ENCODE results near the gene MAMDC2. TPM values are rescaled to one million over a fixed set of nuclear protein-coding genes. Genes with fewer than 3 reads are reported as not detected.

The MAMDC2 gene
- total and polyA plus RNA-seq, 2 donors (not counting 1 experiment from before 2014, with no cell fraction given): 14.4 to 23.0 TPM

GRCh38 chr9:70131296-70131695, 87.6 kb downstream of the MAMDC2 start:
- Histone ChIP-seq H3K4me1 (ENCODE audit: control insufficient read depth, extremely low read depth, insufficient read depth, low read length) (peaks cover 1% of the 10 kb centered on the region), H3K9me3 (ENCODE audit: control insufficient read depth, insufficient read depth, low read depth, low read length) (no peaks in the 10 kb centered on the region), H3K27ac (ENCODE audit: insufficient read depth, low read length) (no peak overlapping the region), H3K27me3 (ENCODE audit: control insufficient read depth, insufficient read depth, low read length) (no peaks in the 10 kb centered on the region), H3K4me3 (replicated peaks in 1 of 4; ENCODE audit: control extremely low read depth in 1 of 4, insufficient read depth in 1 of 4, low read depth in 3 of 4, low read length in 4 of 4) (no peak overlapping the region), H3K9ac (ENCODE audit: insufficient read depth, low read length) (no peak overlapping the region), H2AFZ (ENCODE audit: low read length) (no peak overlapping the region), H3K36me3 (ENCODE audit: control insufficient read depth, insufficient read depth, low read length) (no peaks in the 10 kb centered on the region), H4K20me1 (ENCODE audit: control insufficient read depth, extremely low read depth, insufficient read depth, low read length) (no peaks in the 10 kb centered on the region), H3K79me2 (ENCODE audit: control insufficient read depth, insufficient read depth, low read length) (no peaks in the 10 kb centered on the region), H3K4me2 (ENCODE audit: extremely low read depth, insufficient read depth, low read length) (no peak overlapping the region)
- no peak for TF ChIP-seq EZH2 (IDR thresholded peaks at IDR 0.05; ENCODE audit: low read length, missing control alignments)
- TF ChIP-seq, protein P1, sequence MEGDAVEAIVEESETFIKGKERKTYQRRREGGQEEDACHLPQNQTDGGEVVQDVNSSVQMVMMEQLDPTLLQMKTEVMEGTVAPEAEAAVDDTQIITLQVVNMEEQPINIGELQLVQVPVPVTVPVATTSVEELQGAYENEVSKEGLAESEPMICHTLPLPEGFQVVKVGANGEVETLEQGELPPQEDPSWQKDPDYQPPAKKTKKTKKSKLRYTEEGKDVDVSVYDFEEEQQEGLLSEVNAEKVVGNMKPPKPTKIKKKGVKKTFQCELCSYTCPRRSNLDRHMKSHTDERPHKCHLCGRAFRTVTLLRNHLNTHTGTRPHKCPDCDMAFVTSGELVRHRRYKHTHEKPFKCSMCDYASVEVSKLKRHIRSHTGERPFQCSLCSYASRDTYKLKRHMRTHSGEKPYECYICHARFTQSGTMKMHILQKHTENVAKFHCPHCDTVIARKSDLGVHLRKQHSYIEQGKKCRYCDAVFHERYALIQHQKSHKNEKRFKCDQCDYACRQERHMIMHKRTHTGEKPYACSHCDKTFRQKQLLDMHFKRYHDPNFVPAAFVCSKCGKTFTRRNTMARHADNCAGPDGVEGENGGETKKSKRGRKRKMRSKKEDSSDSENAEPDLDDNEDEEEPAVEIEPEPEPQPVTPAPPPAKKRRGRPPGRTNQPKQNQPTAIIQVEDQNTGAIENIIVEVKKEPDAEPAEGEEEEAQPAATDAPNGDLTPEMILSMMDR (conservative IDR thresholded peaks at IDR 0.05 in 1 of 2, IDR thresholded peaks at IDR 0.05 in 1 of 2; ENCODE audit: low read depth in 1 of 2, low read length in 2 of 2): no peak
- no peak for DNase-seq (ENCODE audit: low read depth in 2 of 2)

DNA sequence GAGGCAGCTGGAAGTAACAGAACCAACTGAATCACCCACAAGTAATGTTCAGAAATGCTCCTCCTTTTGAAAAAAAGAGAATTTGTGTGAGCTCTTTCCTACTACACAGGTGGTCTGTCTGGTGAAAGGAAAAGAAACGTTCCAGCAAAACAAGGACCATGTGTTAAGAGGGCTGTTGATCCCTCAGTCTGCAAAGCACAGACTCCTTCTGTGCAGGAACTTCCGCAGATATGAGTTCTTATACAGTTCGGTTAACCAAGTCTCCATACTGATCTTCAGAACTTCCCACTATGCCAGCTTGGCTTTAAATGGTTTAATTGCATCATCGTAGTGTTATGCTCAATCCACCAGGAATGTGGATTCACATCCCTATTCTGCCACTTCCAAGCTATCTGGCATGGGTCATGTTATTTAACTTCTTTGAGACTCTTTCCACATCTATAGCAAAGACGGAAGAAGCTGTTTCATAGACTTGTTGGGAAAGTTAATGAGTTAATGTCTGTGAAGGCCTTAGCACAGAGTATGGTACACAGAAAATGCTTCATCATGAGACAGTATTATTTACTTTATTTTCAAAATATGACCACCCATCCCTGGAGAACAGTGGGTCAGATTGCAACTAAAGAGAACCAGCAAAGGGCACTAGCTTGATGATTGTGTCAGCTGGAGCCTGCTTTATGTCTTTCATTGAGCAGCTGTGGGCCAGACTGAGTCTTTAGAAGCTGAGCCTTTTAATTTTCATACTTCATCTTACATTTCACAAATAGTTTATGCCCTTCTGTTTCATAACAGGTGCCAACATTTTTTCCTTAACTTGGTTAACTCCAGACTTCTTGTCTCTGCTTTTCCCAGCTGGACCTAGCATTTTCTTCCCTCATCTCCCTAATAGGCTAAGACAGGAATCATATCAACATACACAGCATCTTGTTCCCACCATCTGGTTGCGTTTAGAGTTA, 89.9 kb downstream of the MAMDC2 start:
- no peaks in the 10 kb centered on the region for H4K20me1 ChIP-seq (ENCODE audit: control insufficient read depth, extremely low read depth, insufficient read depth, low read length)
- no peak overlapping the region for H3K9ac ChIP-seq (ENCODE audit: insufficient read depth, low read length)
- H3K4me1 ChIP-seq (ENCODE audit: control insufficient read depth, extremely low read depth, insufficient read depth, low read length): peaks cover 5% of the 10 kb centered on the region
- TF ChIP-seq, protein P1 (conservative IDR thresholded peaks at IDR 0.05 in 1 of 2, IDR thresholded peaks at IDR 0.05 in 1 of 2; ENCODE audit: low read depth in 1 of 2, low read length in 2 of 2): no peak
- TF ChIP-seq EZH2 (IDR thresholded peaks at IDR 0.05; ENCODE audit: low read length, missing control alignments): no peak
- H3K36me3 ChIP-seq (ENCODE audit: control insufficient read depth, insufficient read depth, low read length): no peaks in the 10 kb centered on the region
- no peaks in the 10 kb centered on the region for H3K9me3 ChIP-seq (ENCODE audit: control insufficient read depth, insufficient read depth, low read depth, low read length)
- no peak overlapping the region for H3K27ac ChIP-seq (ENCODE audit: insufficient read depth, low read length)
- no peaks in the 10 kb centered on the region for H3K27me3 ChIP-seq (ENCODE audit: control insufficient read depth, insufficient read depth, low read length)
- H2AFZ ChIP-seq (ENCODE audit: low read length): no peak overlapping the region
- peak in 1 of 2 donors; percentile 46 for DNase-seq (ENCODE audit: low read depth in 2 of 2)
- no peak overlapping the region for H3K4me3 ChIP-seq (replicated peaks in 1 of 4; ENCODE audit: control extremely low read depth in 1 of 4, insufficient read depth in 1 of 4, low read depth in 3 of 4, low read length in 4 of 4)
- H3K4me2 ChIP-seq (ENCODE audit: extremely low read depth, insufficient read depth, low read length): no peak overlapping the region
- no peaks in the 10 kb centered on the region for H3K79me2 ChIP-seq (ENCODE audit: control insufficient read depth, insufficient read depth, low read length)

- no peak for TF ChIP-seq EZH2 (IDR thresholded peaks at IDR 0.05; ENCODE audit: low read length, missing control alignments)
- TF ChIP-seq, protein P1 (conservative IDR thresholded peaks at IDR 0.05 in 1 of 2, IDR thresholded peaks at IDR 0.05 in 1 of 2; ENCODE audit: low read depth in 1 of 2, low read length in 2 of 2): no peak
- no peaks in the 10 kb centered on the region for H3K79me2 ChIP-seq (ENCODE audit: control insufficient read depth, insufficient read depth, low read length)
- no peak for DNase-seq (ENCODE audit: low read depth in 2 of 2)
- no peak overlapping the region for H3K9ac ChIP-seq (ENCODE audit: insufficient read depth, low read length)
- no peak overlapping the region for H3K27ac ChIP-seq (ENCODE audit: insufficient read depth, low read length)
- H3K4me3 ChIP-seq (replicated peaks in 1 of 4; ENCODE audit: control extremely low read depth in 1 of 4, insufficient read depth in 1 of 4, low read depth in 3 of 4, low read length in 4 of 4): no peak overlapping the region
- H4K20me1 ChIP-seq (ENCODE audit: control insufficient read depth, extremely low read depth, insufficient read depth, low read length): no peaks in the 10 kb centered on the region
- no peaks in the 10 kb centered on the region for H3K27me3 ChIP-seq (ENCODE audit: control insufficient read depth, insufficient read depth, low read length)
- H3K4me1 ChIP-seq (ENCODE audit: control insufficient read depth, extremely low read depth, insufficient read depth, low read length): peaks cover 5% of the 10 kb centered on the region
- H3K4me2 ChIP-seq (ENCODE audit: extremely low read depth, insufficient read depth, low read length): no peak overlapping the region
- no peak overlapping the region for H2AFZ ChIP-seq (ENCODE audit: low read length)
- H3K36me3 ChIP-seq (ENCODE audit: control insufficient read depth, insufficient read depth, low read length): no peaks in the 10 kb centered on the region
- no peaks in the 10 kb centered on the region for H3K9me3 ChIP-seq (ENCODE audit: control insufficient read depth, insufficient read depth, low read depth, low read length)
These were observed 90.7 kb downstream of the MAMDC2 start for GRCh38 chr9:70134360-70134759.
